HS-5 (cell line): Measurements from ENCODE around the gene OSBP2.

Experiments
- DNase-seq: peaks from one replicate; pipeline ENCODE4 v3.0.0-alpha.2; 2012; ENCODE audit warnings: low read depth

The OSBP2 gene

GRCh38 chr22:30868663-30869385 lies 174.2 kb downstream of the OSBP2 start:
- DNase-seq, result no peak

GRCh38 chr22:30869667-30870395 lies 175.2 kb downstream of the OSBP2 start:
- DNase-seq, result no peak

GRCh38 chr22:30870451-30871345 lies 176.0 kb downstream of the OSBP2 start:
- no peak for DNase-seq

GRCh38 chr22:30871391-30872284 lies 177.0 kb downstream of the OSBP2 start:
- DNase-seq, result no peak

GRCh38 chr22:30872285-30873041 lies 177.8 kb downstream of the OSBP2 start:
- no peak for DNase-seq

- DNase-seq, result no peak
Measured at GRCh38 chr22:30873086-30873650, 178.5 kb downstream of the OSBP2 start.

GRCh38 chr22:30873661-30874060 lies 179.0 kb downstream of the OSBP2 start:
- DNase-seq, result no peak

- DNase-seq, result no peak
Measured at GRCh38 chr22:30874431-30875370, 180.0 kb downstream of the OSBP2 start.

GRCh38 chr22:30875481-30876215 lies 181.0 kb downstream of the OSBP2 start:
- no peak for DNase-seq

- no peak for DNase-seq
Measured at GRCh38 chr22:30876221-30876751, 181.6 kb downstream of the OSBP2 start.

- no peak for DNase-seq
Measured at GRCh38 chr22:30876915-30877553, 182.4 kb downstream of the OSBP2 start.

- no peak for DNase-seq
Measured at GRCh38 chr22:30877662-30878515, 183.2 kb downstream of the OSBP2 start.

- no peak for DNase-seq
Measured at GRCh38 chr22:30878516-30879414, 184.1 kb downstream of the OSBP2 start.

- DNase-seq, result no peak
Measured at GRCh38 chr22:30879415-30879797, 184.7 kb downstream of the OSBP2 start.

GRCh38 chr22:30880181-30880601 lies 185.5 kb downstream of the OSBP2 start:
- DNase-seq, result no peak

- DNase-seq, result no peak
Measured at GRCh38 chr22:30880847-30881246, 186.2 kb downstream of the OSBP2 start.
